Brain pericyte (primary cell): ENCODE results near the gene NUP62.

ENCODE experiments used
- DNase-seq: peaks from one replicate; pipeline ENCODE4 v3.0.0-alpha.2; 2012; ENCODE audit warnings: low read depth, low spot score

NUP62 gene

DNA sequence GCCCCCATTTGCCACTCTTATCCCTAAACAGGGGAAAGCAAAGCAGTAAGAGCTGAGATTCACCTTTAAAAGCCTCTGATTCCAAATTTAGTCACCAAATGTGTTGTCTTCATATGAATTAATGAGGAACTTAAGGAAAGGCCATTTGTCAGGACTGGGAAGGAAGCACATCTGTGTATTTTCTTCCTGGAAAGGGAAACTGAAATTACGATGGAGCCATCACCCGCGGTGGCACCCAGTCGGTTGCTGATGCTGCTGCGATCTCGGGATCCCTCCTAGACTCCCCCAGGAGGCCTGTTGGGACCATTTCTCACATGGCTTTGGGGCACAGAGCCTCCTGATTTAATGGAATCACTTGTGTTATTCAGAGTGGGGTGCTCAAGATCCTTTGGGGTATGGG, 25.2 kb downstream of the NUP62 start:
- no peak for DNase-seq

DNA sequence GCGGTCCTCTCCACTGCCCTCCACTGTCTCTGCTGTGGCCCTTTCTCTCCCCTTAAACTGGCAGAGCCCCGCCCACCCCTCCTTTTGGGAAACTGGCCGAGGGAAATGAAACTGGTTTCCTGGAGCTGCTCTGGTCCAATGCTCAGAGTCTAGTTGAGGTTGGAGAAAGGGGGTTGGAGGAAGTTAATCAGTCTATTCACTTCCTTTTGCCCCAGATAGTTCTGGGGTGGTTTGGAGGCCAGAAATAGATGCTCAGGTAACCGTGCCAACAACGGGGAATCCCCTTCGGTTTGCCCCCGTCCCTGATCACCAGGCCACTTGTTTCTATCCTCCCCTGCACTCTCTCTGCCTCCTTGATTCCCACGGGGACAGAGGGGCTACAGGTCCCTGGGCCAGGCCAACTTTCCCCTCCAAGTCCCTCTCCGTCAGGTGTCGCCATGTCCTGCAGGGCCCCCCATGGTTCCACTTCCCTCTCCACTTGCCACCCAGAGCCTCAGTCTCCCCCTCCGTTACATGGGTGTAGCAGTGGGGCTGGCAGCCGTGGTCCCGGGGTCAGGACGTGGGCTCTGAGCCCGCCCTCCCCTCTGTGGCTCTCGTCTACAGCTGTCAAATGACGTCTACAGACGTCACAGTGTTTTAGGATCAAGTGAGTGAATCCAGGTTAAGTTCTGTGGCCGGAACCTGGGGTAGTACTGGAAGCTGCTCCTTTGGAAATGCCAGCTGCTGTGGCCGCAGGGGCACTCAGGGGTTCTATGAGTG, 32.3 kb downstream of the NUP62 start, which contains the start of gene IL4I1:
IL4I1 (minus strand) TSS at position 25 of the 759 bp plus-strand sequence. CDS start 727 bp downstream, outside the sequence.
- no peak for DNase-seq

GRCh38 chr19:49895566-49896297, 33.6 kb downstream of the NUP62 start:
- no peak for DNase-seq

- DNase-seq, result no peak
Observed at GRCh38 chr19:49894879-49895565, 34.3 kb downstream of the NUP62 start.

DNA sequence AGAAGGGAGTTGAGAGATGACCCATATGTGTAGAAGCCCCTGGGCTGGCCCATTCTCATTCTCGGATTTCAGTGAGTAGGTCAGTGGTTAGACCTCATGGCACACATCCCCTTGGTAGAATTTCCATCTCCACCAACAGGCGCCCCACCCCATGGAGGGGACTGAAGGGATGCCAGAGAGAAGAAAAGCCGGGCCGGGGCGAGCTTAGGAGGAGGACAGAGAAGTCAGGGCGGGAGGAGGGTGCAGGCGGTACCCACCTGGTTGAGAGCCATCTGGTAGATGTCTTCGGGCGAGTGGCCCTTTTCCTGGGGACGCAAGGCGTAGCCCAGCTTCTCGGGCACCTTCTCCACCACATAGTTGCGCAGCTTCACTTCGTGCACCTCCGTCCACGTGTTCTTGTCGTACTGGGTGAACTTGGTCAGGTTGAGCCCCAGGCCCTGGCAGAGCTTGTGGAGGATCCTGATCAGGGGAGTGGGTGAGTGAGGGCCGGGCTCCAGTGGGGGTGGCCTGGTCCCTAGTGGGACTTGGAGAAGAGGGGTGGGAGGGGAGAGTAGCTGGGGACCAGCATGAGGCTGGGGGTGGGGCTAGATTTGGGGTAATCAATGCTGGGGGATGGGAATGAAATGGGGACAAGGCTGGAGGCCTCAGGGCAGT, 35.2 kb downstream of the NUP62 start:
- DNase-seq, result no peak

DNA sequence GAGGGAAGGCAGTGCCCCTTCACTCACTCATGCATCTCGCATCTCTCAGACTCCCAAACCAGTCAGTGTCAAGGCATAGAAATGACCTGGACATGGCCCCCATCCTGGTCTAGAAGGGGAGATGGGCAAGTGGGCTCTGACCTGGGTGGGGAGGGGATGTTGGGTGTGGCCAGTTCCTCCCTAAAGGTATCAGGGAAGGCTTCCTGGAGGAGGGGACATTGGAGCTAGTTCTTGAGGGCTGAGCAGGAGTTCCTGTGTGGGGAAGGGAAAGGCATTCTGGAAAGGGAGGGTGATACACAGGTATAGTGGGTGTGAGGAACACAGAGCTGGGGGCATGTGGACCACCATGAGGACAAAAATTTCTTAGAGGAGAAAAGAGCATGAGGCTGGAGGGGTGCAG, 36.6 kb downstream of the NUP62 start:
- no peak for DNase-seq

DNA sequence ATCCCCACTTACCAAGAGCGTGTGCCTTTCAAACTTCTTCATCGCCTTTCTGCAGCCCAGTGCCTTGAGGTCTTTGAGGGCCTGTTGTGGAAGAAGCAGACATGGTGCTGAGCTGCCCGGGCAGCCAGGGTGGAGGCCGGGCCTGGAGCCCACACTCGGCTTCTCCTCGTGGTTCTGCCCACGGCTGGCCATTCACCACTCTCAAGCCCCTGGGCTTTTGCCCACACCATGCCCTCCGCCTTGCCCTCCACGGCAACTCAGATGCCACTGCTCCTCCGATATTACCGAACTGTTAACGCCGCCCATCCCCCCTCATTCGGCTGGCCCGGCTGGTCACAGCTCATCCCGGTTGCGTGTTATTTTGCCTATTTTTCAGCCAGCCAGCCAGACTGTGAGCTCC, 37.9 kb downstream of the NUP62 start:
- no peak for DNase-seq

- no peak for DNase-seq
Observed at GRCh38 chr19:49890349-49891311, 38.7 kb downstream of the NUP62 start.

GRCh38 chr19:49889687-49890348, 39.5 kb downstream of the NUP62 start:
- no peak for DNase-seq

- DNase-seq, result no peak
Observed at GRCh38 chr19:49889038-49889686, 40.1 kb downstream of the NUP62 start.

- no peak for DNase-seq
Observed at GRCh38 chr19:49888510-49888824, 40.8 kb downstream of the NUP62 start.

DNA sequence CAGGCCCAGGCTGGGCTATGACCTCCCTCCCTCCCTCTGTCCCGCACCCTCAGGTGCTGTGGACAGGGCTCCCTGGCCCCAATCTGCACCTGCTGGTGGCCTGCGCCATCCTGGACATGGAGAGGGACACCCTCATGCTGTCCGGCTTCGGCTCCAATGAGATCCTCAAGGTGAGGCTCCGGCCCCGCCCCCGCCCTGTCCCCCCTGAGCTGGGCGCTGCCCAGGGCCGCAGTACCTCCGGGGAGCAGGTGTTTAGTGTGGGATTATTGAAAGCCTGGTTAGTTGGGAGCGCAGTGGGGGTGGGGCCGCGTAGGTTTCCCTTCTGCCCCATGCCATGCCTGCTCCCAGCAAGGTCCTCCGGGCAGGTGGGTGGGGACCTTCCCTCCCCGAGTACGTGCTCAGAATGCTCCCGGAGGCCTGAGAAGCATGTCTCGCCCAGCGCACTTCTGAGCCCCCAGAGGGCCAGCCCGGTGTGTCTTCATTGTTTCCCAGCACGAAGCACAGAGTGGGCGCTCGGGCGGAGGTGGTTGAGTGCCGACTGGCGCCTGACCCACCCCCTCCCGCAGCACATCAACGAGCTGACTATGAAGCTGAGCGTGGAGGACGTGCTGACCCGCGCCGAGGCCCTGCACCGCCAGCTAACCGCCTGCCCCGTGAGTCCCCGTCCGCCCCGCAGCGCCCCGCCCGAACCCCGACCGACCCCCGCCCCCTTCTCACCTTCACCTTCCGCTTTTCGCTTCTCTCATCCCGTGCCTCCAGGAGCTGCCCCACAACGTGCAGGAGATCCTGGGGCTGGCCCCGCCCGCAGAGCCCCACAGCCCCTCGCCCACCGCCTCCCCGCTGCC, 41.4 kb downstream of the NUP62 start:
- no peak for DNase-seq

GRCh38 chr19:49887037-49887664, 42.2 kb downstream of the NUP62 start:
- no peak for DNase-seq

- DNase-seq, result no peak
Observed at GRCh38 chr19:49884760-49885159, 44.5 kb downstream of the NUP62 start.

GRCh38 chr19:49884109-49884508, 45.2 kb downstream of the NUP62 start:
- no peak for DNase-seq

GRCh38 chr19:49883094-49883493, 46.2 kb downstream of the NUP62 start:
- DNase-seq, result no peak

DNA sequence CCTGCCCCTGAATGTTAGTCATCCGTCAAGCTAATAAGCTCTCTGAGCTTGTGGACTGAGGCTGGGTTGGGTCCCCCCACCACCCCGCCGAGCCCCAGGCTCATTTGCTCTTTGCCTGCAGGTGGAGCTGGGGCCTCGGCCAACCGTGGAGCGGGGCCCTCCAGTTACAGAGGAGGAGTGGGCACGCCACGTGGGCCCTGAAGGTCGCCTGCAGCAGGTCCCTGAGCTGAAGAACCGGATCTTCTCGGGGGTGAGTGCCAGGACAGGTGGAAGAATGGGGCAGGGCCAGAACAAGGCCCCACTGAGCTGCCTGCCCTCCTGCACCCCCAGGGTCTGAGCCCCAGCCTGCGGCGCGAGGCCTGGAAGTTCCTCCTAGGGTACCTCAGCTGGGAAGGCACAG, 46.7 kb downstream of the NUP62 start:
- no peak for DNase-seq

DNA sequence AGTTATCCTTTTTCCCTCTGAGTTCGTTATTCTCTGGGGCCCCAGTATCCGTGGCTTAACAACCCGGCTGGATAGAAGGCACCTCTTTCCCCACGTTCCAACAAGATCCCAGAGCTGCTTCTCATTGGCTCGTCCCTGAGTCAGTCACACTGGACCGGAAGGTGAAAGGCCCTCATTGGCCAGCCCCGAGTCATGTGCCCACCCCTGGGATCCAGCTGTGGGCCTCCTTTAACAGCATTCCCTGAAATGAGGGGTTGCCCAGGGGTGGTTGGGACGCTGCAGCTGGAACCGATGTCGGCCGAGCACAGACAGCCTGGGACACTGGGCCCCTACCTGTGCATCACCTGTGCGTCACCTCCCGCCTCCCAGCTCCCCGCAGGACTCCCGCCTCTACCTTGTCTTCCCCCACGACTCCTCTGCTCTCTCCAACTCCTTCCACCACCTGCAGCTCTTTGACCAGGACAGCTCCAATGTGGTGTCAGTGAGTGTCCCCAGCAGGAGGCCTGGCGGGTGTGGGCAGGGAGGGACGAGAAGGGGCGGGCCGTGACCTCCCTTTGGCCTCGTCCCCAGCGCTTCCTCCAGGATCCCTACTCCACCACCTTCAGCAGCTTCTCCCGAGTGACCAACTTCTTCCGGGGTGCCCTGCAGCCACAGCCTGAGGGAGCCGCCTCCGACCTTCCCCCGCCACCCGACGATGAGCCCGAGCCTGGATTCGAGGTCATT, 47.5 kb downstream of the NUP62 start:
- no peak for DNase-seq
